AG09309 (cell line): ENCODE measurements around the gene SEMA3C.

Experiments
- DNase-seq: peaks from one replicate; pipeline ENCODE4 v3.0.0-alpha.2; 2010; ENCODE audit warnings: low read depth
- H3K4me3 ChIP-seq: 2 replicates; pipeline ENCODE4 v1.5.1; 2011; ENCODE audit warnings: mild to moderate bottlenecking, low read depth, low read length, moderate library complexity; ENCODE audit not compliant: control insufficient read depth
- CTCF ChIP-seq: IDR thresholded peaks from 2 replicates; pipeline ENCODE4 v1.5.1; 2011; ENCODE audit warnings: mild to moderate bottlenecking, low read depth, low read length, inconsistent platforms; ENCODE audit not compliant: insufficient read depth, control insufficient read depth; ENCODE audit errors: missing control alignments

SEMA3C gene

GRCh38 chr7:80870813-80871212 is 48.0 kb downstream of the SEMA3C start:
- TF ChIP-seq CTCF, result no peak
- no peak for DNase-seq

GRCh38 chr7:80869821-80870751 is 48.8 kb downstream of the SEMA3C start:
- no peak for TF ChIP-seq CTCF
- H3K4me3 ChIP-seq, result no peak overlapping the region
- no peak for DNase-seq

More at GRCh38 chr7:80870813-80871212, 48.0 kb downstream of the SEMA3C start:
- no peak overlapping the region for H3K4me3 ChIP-seq

GRCh38 chr7:80869106-80869784 is 49.6 kb downstream of the SEMA3C start:
- no peak overlapping the region for H3K4me3 ChIP-seq
- TF ChIP-seq CTCF, result no peak
- no peak for DNase-seq

- no peak for DNase-seq
- TF ChIP-seq CTCF, result no peak
- no peak overlapping the region for H3K4me3 ChIP-seq
Measured at GRCh38 chr7:80868566-80868965, 50.3 kb downstream of the SEMA3C start.

GRCh38 chr7:80860554-80860953 is 58.3 kb downstream of the SEMA3C start:
- TF ChIP-seq CTCF, result no peak
- no peak for DNase-seq
- no peak overlapping the region for H3K4me3 ChIP-seq

- no peak for TF ChIP-seq CTCF
- DNase-seq, result peak; percentile 35
- H3K4me3 ChIP-seq, result no peak overlapping the region
Measured at GRCh38 chr7:80859272-80859970, 59.4 kb downstream of the SEMA3C start.
